8988T (cell line): ENCODE data around the gene MYL3.

ENCODE experiments used
- DNase-seq: peaks from one replicate; pipeline ENCODE4 v3.0.0; 2011

Gene MYL3

GRCh38 chr3:46899151-46900006 lies 36.1 kb upstream of the MYL3 start:
- peak; percentile 32 for DNase-seq

GRCh38 chr3:46898321-46899150 lies 35.3 kb upstream of the MYL3 start:
- DNase-seq: peak; percentile 15

DNA sequence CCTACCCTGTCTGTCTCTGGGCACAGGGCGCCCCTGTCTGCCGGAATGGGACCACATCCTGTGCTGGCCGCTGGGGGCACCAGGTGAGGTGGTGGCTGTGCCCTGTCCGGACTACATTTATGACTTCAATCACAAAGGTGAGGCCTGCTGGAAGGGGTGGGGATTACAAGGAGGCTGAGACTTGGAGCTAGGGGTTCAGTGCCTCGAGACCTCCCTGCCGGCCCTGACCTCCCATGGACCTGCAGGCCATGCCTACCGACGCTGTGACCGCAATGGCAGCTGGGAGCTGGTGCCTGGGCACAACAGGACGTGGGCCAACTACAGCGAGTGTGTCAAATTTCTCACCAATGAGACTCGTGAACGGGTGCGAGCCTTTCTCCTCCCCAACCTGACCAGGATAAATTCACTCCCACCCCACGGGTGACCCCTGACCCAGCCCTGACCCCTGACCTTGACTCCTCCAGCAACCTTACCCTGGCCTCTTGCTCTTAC lies 34.6 kb upstream of the MYL3 start:
- DNase-seq: peak; percentile 51

- no peak for DNase-seq
Measured at GRCh38 chr3:46897031-46897430, 33.8 kb upstream of the MYL3 start.

GRCh38 chr3:46896386-46896785 lies 33.1 kb upstream of the MYL3 start:
- DNase-seq: no peak

DNA sequence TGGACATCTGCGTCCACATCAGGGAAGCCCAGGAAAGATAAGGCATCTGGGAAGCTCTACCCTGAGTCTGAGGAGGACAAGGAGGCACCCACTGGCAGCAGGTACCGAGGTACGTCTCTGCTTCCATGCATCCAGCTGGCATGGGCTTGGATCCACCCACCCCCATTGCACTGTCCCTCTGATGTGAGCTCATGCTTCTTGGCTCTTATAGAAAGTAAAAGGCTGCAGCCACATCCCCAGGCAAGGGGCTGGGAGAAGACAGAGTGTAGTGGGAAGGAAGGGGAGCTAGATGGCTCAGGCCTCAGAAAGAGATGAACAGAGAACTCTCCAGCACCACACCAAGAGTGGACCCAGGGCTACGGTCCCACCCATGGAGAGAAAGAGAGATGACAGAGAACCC lies 32.5 kb upstream of the MYL3 start:
- no peak for DNase-seq

- DNase-seq: peak; percentile 87
Measured at GRCh38 chr3:46895204-46895660, 32.0 kb upstream of the MYL3 start.

- DNase-seq: no peak
Measured at GRCh38 chr3:46894256-46894655, 31.0 kb upstream of the MYL3 start.

DNA sequence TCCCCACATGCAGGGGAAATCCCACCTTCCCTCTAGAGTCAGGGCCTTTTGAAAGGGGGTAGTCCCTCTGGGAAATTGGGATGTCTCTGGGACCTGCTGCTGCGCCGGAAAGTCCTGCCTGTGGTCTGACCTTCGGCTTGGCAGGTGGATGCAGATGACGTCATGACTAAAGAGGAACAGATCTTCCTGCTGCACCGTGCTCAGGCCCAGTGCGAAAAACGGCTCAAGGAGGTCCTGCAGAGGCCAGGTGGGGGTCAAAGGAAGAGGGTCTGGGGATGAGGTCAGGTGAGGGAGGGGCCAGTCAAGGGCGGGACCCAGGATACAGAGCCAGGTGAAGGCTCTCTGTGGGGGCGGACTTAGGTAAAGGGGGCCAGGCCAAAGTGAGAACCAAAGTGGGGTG lies 30.5 kb upstream of the MYL3 start:
- DNase-seq: no peak

DNA sequence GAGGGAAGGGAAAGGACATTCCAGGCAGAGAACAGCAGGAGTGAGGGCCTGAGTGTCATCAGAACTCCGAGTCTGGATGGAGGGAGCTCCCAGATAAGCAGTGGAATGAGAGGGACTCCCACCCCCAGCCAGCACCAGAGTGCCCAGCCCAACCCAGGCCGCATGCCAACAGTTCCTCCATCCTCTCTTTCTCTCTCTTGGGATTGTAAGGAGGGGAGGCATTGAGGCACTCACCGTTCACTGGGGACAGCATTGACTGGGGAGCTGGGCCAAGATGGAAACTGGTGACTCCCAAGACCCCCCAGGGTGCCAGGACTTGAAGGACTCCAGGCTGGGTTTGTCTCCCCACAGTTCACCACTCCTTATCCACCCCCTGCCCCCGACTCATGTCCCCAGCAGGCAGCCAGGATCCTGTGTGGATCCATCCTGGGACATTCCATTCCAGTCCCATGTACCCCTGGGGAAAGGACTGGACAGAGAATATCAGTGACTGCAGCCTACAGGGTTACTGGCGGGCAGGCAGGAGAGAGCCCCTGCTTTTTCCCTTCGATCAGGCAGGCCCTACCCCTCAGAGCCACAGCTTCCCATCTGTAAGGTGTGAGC lies 30.0 kb upstream of the MYL3 start:
- DNase-seq: no peak

GRCh38 chr3:46892285-46893145 lies 29.3 kb upstream of the MYL3 start:
- DNase-seq: peak; percentile 99

DNA sequence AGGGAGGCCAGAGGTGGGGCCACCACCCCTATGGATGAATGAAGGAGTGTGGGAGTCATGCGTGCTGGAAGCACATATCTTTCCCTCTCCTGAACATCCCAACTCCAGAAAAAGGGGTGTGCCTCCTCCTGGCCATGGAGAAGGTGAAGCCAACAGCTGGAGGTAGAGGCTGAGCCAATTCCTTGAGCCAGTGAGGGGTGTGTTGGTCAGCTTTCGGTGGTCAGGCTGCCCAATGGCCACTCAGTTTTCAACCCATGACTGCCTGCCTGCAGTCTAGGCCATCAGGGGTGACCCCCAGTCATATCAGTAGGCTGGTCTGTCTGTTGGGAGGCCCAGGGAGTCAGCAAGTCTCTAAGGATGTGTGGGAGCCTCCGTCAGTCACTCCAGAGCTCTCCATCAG lies 27.9 kb upstream of the MYL3 start:
- no peak for DNase-seq

- DNase-seq: no peak
Measured at GRCh38 chr3:46890132-46890531, 26.9 kb upstream of the MYL3 start.

GRCh38 chr3:46889381-46890110 lies 26.3 kb upstream of the MYL3 start:
- no peak for DNase-seq

DNA sequence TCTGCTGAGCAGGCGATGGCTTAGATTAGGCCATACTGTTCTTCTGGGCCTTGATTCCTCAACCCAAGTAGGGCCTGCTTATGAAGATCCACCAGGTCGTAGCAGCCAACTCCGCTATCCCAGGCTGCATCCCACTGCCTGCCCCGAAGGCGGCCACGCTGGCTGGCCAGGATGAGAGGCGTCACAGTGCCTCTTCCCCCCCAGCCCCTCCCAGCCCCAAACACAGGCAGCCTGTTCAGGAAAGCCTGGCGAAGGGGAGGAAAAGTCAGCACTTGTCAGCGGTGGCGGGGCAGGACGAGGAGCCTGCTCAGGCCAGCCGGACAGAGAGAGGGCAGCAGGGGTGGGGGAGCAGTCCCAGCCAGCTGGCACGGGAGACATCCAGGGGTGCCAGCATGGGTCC lies 25.5 kb upstream of the MYL3 start:
- DNase-seq: no peak

DNA sequence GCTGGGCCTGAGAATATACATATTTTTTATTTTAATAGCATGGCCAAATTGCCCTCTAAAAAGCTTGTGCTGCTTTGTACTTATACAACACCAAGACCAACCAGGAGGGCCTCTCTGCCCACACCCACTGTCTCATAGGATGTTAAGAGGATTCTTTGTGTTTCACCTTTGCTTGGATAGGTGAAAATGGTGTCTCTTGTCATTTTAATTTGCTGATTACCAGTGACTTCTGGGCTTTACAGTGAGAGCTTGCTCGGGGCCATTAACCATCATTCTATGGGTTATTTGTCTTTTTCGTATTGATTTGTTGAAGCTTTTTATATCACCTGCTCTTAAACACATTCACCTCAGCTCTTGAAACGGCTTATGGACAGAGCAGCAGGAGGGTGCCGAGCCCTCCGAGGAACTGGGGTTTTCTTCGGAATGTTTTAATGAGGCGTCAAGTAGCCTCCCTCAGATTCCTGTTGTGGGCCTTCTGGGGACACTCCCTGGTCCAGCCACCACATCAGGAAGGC lies 24.8 kb upstream of the MYL3 start:
- no peak for DNase-seq

DNA sequence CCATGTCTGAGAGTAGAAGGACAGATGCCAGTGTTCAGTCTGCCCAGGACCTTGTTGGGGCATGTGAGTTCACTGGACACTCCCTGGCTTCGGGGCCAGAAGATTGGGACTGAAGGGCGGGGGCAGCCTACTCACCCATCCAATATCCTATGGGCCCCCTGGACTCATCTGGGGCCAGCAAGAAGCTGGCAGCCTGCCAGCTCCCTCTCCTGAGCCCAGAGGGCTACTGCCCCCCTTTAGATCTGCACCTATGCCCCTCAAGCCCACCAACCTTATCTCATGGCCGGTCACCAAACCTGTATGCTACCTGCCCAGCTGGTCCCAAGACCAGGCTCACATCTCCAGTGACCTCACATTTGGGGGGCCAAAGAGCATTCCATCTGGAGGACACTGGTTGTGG lies 22.4 kb upstream of the MYL3 start:
- no peak for DNase-seq

- DNase-seq: no peak
Measured at GRCh38 chr3:46884929-46885328, 21.7 kb upstream of the MYL3 start.

- DNase-seq: no peak
Measured at GRCh38 chr3:46884427-46884826, 21.2 kb upstream of the MYL3 start.

DNA sequence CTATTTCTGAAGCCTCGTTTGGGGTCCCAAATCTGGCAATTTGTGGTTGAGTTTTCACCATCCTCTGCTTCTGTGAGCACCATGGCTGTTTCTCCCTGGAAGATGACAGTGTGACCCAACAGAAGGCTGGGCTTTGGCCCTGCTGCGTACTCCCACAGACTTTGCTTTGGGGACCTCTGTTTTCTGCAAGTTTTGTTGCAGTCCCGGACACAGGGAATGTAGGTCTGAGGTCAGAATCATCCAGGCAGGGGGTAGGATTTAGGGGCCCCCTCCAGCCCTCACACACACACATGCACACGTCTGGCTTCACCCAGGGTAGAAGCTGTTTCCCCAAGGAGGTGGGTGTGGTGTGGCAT lies 20.6 kb upstream of the MYL3 start:
- DNase-seq: no peak

DNA sequence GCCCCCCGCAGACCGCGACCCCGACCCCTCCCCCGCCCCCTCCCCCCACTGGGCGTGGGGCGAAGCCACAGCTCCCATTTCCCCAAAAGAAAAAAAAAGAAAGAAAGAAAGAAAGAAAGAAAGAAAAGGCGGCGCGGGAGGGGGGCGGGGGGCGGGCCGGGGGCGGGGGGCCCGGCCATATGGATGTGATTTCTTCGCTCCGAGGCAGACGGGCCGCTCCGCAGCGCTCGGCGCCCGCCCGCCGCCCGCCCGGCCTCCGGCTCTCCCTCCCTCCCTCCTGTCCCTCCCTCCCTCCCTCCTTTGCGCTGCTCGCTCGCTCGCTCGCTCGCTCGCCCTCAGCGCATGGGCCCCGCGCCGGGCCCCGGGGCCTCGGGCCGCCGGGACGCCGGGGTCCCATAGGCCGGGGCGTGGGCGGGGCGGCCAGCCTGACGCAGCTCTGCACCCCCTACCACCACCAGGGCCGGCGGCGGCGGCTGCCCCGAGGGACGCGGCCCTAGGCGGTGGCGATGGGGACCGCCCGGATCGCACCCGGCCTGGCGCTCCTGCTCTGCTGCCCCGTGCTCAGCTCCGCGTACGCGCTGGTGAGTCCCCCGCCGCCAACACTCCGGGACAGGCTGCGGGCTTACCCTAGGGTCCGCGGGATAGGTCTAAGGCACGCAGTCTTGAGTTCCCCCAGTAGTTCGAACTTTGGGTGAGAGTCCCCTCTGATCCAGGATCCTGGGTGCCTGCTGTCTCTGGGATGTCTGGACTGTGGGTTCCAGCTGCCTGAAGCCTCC lies 20.0 kb upstream of the MYL3 start:
- no peak for DNase-seq
